A172 (cell line): ENCODE measurements around the gene USP32. TPM values are rescaled to one million over a fixed set of nuclear protein-coding genes. Genes with fewer than 3 reads are reported as not detected.

Experiments used
- DNase-seq: peaks from one replicate; pipeline ENCODE4 v3.0.0-alpha.2; 2015; ENCODE audit warnings: low spot score
- total RNA-seq: library from RNA; depleted of rRNA; stranded (reverse); fragments of >200 nt; shearing (Covaris generic); gene quantifications from 2 replicates; pipeline ENCODE4 v1.2.3, GENCODE V29; 2014

Gene USP32
- total RNA-seq, 1 experiment from 2014 or later, result 39.0 TPM

- DNase-seq, result peak; percentile 61
These were observed 237.1 kb downstream of the USP32 start for GRCh38 chr17:60154616-60155426.

DNA sequence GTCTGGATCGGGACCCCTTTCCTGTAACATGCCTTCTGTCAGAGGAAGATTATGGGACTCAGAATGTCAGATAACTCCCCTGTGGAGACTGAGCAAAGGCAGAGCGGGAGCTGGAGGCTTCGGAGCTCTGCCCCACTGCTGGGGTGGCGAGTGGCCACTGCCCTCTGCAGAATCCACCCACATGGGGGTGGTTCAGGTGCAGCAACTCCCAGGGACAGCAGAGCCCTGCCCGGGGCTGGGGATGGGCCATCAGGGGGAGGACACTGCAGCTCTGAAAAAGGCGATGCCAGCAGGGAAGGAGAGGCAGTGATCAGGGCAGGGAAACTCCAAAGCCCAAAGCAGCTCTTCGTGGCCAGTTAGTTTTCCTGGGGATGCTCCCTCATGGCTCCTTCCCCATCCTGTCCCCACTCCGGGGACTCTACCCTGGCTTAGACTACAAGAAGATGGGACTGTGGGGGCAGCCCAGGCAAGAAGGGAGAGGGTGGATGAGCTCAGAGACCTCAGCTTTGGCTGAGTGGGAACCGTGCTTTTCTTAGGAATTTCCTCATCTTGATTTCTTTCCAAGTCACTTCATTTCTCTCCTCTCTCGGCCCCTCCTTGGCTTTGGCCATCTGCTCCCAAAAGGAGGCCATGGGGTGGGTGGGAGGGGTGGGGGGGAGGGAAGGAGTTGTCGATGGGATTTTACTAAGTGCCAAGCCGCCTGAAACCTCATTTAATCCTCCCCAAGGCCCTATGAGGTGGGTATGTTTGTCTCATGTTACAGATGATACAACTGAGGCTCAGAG, 238.1 kb downstream of the USP32 start:
- DNase-seq, result no peak

- no peak for DNase-seq
These were observed 240.6 kb downstream of the USP32 start for GRCh38 chr17:60151355-60151754.

- no peak for DNase-seq
These were observed 242.0 kb downstream of the USP32 start, which contains the start of gene CA4 for GRCh38 chr17:60149691-60150582. Gene CA4 (plus strand): TSS chr17:60149973. CDS start chr17:60150035, 62 bp downstream.

GRCh38 chr17:60148373-60148772, 243.6 kb downstream of the USP32 start:
- DNase-seq, result no peak

GRCh38 chr17:60147553-60148223, 244.2 kb downstream of the USP32 start:
- no peak for DNase-seq

DNA sequence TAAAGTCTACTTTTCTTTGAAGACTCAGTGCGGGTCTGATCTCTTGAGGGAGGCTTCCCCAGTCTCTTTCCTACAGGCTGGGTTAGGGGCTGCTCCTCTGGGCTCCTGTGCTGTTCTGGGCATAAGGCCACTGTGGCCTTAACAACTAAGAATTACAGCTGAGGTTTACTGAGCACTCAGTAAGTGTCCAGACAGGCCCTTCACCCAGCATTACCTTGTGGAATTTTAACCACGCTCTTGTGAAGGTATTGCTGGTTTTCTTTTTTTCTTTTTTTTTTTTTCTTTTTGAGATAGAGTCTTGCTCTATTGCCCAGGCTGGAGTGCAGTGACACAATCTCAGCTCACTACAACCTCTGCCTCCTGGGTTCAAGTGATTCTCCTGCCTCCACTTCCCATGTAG, 245.7 kb downstream of the USP32 start:
- no peak for DNase-seq

GRCh38 chr17:60145006-60145935, 246.7 kb downstream of the USP32 start:
- no peak for DNase-seq

- peak; percentile 88 for DNase-seq
These were observed 248.9 kb downstream of the USP32 start for GRCh38 chr17:60142872-60143499.

GRCh38 chr17:60141111-60142018, 250.6 kb downstream of the USP32 start:
- no peak for DNase-seq

GRCh38 chr17:60139438-60140285, 252.3 kb downstream of the USP32 start:
- no peak for DNase-seq

DNA sequence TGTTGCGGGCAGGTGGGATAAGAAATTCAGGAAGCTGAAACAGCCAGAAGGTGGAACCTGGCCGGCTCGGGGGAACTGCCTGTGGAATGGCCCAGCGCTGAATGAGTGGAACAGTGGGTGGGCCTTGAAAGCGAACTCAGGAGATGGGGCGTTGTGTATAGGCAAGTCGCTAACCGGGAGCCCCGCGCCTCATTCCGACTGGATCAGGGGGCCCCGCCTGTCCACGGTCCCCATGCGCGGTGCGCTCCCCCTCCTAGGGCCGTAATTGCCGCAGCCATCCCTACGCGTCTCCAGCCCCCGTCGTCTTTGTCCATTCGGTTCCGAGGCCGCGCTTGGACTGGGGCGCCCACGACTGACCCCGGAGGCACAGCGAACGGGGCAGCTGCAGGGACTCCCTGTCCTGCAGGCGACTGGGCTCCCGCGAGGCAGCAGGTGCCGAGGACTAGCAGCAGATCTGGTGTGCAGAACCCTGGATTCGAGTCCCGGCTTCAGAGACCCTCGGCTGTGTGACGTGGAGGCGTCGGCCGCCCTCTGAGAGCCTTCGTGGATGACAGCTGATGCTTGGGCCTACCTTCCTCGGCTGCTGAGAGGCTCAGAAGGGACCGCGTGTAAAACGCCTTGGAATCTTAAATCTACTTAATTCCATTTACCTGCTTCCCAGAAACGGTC, 253.0 kb downstream of the USP32 start:
- no peak for DNase-seq

- DNase-seq, result no peak
These were observed 254.2 kb downstream of the USP32 start for GRCh38 chr17:60137731-60138130.

- no peak for DNase-seq
These were observed 255.8 kb downstream of the USP32 start for GRCh38 chr17:60135951-60136666.

DNA sequence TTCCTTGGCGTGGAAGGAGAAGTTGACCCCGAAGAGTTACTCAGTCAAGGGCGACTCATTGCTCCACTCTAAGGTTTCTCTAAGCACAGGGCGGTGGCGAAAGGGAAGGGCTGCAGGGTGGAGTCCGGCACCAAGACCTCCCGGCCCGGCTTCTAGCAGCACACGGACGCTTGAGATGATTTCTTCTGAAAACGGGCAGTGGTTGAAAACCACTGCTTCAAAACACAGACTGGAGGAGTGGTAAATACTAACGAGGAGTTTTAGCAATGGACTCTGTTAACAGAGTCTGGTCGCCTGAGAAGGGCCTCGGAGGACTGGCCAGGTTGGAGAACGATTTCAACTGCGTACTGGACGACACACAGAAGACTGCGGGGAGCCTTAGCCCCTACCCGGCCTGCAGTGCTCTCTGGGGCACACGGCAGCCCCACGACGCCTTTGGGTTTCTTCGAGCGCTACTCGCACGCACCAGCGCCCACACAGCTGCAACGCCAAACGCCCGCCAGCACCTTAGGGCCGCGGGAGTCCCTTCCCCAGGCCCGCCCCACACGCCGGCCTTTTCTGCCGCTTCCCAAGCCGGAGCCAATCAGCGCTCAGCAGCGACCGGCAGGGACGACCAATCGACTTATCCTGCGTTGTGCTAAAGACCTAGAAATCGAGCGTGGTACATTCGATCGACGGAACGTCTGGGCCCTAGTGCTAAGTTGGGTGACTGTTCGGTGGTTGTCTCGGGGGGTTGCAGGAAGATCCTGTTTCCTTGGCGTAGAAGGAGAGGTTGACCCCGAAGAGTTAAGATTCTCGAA, 256.6 kb downstream of the USP32 start:
- DNase-seq, result peak; percentile 80
